ENCODE data around the gene KANK4.

DNA sequence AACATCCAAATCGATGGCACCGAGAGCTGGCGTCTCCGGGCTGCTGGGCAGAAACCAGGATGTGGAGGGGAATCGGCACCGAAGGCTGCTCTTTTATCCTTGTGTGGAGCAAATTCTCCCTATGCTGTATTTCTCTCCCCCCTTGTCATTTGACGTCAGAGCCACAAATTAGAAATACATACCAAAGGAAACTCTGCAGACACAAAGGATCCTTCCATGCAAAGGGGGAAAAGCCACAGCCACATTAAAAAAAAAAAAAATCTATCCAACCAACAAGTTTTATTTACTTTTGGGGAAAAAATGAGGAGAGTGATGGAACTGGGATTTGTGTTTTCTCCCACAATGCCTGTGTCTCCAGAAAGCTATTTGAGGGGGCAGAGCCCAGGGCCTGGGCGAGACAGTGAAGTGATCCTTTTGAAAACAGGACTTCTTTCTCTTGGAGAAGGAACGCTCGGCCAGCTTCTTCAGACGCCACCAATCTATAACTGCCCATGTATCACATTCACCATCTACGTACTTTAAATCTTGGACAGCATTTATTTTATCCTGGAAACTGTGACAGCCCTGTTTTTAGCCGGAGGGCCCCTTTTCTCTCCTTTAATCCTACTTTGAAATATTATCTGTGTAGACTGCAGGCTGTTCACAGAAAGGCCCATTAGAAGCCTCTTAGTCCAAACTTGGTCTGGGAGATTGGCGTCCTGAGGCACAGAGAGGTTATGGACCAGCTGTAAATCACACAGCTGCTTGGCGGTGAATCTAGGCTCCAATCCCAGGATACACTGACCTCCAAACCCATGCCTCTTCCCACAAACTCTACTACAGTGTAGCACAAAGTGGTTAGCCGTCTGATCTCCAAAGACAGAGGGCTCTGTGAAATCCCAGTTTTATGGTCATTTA is 4.5 kb downstream of the KANK4 start:
- TF ChIP-seq, protein P1, sequence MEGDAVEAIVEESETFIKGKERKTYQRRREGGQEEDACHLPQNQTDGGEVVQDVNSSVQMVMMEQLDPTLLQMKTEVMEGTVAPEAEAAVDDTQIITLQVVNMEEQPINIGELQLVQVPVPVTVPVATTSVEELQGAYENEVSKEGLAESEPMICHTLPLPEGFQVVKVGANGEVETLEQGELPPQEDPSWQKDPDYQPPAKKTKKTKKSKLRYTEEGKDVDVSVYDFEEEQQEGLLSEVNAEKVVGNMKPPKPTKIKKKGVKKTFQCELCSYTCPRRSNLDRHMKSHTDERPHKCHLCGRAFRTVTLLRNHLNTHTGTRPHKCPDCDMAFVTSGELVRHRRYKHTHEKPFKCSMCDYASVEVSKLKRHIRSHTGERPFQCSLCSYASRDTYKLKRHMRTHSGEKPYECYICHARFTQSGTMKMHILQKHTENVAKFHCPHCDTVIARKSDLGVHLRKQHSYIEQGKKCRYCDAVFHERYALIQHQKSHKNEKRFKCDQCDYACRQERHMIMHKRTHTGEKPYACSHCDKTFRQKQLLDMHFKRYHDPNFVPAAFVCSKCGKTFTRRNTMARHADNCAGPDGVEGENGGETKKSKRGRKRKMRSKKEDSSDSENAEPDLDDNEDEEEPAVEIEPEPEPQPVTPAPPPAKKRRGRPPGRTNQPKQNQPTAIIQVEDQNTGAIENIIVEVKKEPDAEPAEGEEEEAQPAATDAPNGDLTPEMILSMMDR (IDR thresholded peaks at IDR 0.05) = no peak
- TF ChIP-seq POLR2A (IDR thresholded peaks at IDR 0.05) = no peak
- TF ChIP-seq POLR2AphosphoS5 (IDR thresholded peaks at IDR 0.05) = no peak
